AG04449 (cell line): ENCODE results near the gene SPATA20.

ENCODE experiments used
- CTCF ChIA-PET: fragments of 350-600 bp; formaldehyde crosslinking; extraction: SDS; loops from one replicate; lab custom pipeline; 2021; ENCODE audit warnings: antibody characterized with exemption; lab: Yijun Ruan, JAX
- POLR2A ChIA-PET: fragments of 400-600, 350-600 bp; formaldehyde crosslinking; extraction: SDS; loops from one replicate; lab custom pipeline; 2020; ENCODE audit warnings: antibody characterized with exemption, inconsistent platforms; lab: Yijun Ruan, JAX
- DNase-seq: peaks from one replicate; pipeline ENCODE4 v3.0.0-alpha.2; 2010; ENCODE audit warnings: low read depth, low spot score
- H3K4me3 ChIP-seq: 2 replicates; pipeline ENCODE4 v1.5.1; 2011; ENCODE audit warnings: low read depth, mild to moderate bottlenecking, control low read depth, low read length
- TF ChIP-seq, protein P1 (sequence below): IDR thresholded peaks from one replicate; pipeline ENCODE4 v1.5.1; 2011; ENCODE audit warnings: mild to moderate bottlenecking, moderate library complexity, low read length, control low read depth, inconsistent platforms; ENCODE audit not compliant: insufficient read depth; ENCODE audit errors: missing control alignments

The SPATA20 gene

DNA sequence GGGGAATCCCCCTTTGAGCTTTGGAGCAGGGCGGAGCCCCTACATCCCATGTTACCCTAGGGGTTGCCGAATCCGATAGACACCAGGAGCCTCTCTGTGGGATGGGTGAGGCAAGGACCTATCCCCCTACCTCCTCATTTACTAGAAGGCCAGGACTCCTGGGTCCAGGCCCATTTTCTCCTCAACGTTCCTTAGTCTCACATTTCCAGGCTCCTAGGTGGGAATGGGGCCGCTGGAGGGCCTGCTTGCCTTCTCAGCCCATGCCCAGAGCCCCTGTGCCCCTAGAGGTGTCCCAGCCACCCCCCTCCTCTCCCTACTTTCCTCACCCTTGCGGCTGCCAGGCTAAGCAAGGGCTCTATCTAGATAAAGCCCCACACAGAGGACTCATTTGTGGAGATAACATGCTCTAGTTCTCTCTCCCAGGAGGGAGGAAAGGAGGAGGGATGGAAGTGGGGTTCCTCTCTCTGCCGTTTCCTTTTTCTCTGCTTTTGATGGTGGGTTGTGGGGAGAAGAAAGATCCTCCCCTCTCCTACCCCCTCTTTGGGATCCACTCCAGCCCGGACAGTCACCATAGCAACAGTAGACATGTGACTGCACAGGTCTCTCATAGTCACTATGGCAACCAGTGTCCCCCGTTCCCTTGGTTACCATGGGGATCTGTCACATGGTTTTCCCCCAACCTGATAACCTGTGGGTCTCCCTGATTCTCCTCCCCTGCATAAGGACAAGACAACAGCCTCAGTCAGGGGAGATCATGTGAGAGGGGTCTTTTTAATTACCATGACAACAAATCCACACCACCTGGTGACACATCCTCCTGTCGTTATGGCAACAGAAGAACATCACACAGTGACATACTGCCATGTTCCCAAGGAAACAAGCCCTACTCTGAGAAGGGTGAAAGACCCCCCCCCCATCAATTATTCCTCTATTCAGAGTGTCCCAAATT, 18.7 kb downstream of the SPATA20 start:
- CTCF ChIA-PET = interaction anchor here (0.9 to 7.0 kb wide), 5 partner anchors 14 to 127 kb away, joined by 3 to 69 read pairs (median 3); no protein-coding TSS in a partner anchor
- TF ChIP-seq, protein P1, sequence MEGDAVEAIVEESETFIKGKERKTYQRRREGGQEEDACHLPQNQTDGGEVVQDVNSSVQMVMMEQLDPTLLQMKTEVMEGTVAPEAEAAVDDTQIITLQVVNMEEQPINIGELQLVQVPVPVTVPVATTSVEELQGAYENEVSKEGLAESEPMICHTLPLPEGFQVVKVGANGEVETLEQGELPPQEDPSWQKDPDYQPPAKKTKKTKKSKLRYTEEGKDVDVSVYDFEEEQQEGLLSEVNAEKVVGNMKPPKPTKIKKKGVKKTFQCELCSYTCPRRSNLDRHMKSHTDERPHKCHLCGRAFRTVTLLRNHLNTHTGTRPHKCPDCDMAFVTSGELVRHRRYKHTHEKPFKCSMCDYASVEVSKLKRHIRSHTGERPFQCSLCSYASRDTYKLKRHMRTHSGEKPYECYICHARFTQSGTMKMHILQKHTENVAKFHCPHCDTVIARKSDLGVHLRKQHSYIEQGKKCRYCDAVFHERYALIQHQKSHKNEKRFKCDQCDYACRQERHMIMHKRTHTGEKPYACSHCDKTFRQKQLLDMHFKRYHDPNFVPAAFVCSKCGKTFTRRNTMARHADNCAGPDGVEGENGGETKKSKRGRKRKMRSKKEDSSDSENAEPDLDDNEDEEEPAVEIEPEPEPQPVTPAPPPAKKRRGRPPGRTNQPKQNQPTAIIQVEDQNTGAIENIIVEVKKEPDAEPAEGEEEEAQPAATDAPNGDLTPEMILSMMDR = no peak

GRCh38 chr17:50566886-50567285, 19.9 kb downstream of the SPATA20 start:
- no peak for DNase-seq
- ChIA-PET CTCF (no interaction called here), POLR2A (no interaction called here)
- no peak overlapping the region for H3K4me3 ChIP-seq
- TF ChIP-seq, protein P1 = no peak

More for the DNA sequence above, 18.7 kb downstream of the SPATA20 start:
- DNase-seq = no peak
- no peak overlapping the region for H3K4me3 ChIP-seq
- POLR2A ChIA-PET = no interaction called here

DNA sequence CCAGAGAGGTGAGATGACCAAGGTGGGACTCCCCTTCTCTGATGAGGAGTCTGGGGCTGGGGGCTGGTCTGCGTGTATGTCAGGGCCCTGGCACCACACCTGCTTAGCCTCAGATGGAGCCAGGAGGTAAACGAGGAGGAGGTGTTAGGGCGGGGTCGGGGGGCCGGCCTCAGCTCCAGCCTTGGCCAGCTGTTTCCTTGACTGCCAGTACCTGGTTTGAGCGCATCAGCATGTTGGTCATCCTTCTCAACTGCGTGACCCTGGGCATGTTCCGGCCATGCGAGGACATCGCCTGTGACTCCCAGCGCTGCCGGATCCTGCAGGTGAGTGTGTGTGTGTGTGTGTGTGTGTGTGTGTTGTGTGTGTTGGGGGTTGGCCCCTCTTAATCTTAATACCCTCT, 21.7 kb downstream of the SPATA20 start:
- ChIA-PET CTCF (interaction anchor here (1.0 to 1.9 kb wide), 2 partner anchors 18 to 127 kb away, joined by 3 to 5 read pairs; no protein-coding TSS in a partner anchor), POLR2A (no interaction called here)
- TF ChIP-seq, protein P1 = no peak
- DNase-seq = no peak
- no peak overlapping the region for H3K4me3 ChIP-seq

- TF ChIP-seq, protein P1 = no peak
- H3K4me3 ChIP-seq = no peak overlapping the region
- CTCF ChIA-PET = interaction anchor here (0.6 to 2.2 kb wide), 3 partner anchors 18 to 57 kb away, joined by 3 to 8 read pairs (median 4); no protein-coding TSS in a partner anchor
- no peak for DNase-seq
- POLR2A ChIA-PET = no interaction called here
These were observed 22.6 kb downstream of the SPATA20 start for GRCh38 chr17:50569592-50569991.

DNA sequence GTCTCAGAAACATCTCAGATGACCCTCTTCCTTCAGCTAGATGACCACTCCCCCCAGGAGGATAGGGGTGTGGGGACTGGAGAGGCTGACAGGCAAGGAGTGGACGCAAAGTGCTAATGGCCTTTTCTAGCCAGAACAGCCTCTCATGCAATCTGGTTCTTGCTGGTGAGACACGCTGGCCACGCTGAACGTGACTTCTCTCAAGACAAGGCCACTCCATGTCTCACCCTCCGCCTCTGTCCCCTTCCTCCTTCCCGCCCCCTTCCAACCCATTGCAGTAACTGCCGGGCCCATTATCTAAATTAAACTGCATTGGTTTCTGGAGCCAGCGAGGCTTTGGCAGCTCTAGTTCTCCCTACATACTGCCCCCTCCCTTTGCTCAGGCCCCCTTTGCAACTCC, 23.1 kb downstream of the SPATA20 start:
- POLR2A ChIA-PET = no interaction called here

GRCh38 chr17:50570528-50570927, 23.6 kb downstream of the SPATA20 start:
- CTCF ChIA-PET = interaction anchor here (0.6 to 2.2 kb wide), 2 partner anchors 20 to 56 kb away, joined by 3 to 8 read pairs; no protein-coding TSS in a partner anchor
- TF ChIP-seq, protein P1 = no peak
- no peak overlapping the region for H3K4me3 ChIP-seq
- no peak for DNase-seq
- POLR2A ChIA-PET = no interaction called here

More for the DNA sequence above, 23.1 kb downstream of the SPATA20 start:
- CTCF ChIA-PET = interaction anchor here (0.6 to 2.2 kb wide), 3 partner anchors 18 to 56 kb away, joined by 3 to 8 read pairs (median 4); no protein-coding TSS in a partner anchor
- no peak for DNase-seq
- H3K4me3 ChIP-seq = no peak overlapping the region
- TF ChIP-seq, protein P1 = no peak
